IPS-20b (cell line): ENCODE results near the gene SCAF8.

ENCODE experiments used
- H3K27ac ChIP-seq: one replicate; pipeline ENCODE4 v1.5.1; 2013; ENCODE audit warnings: low read length
- H3K27me3 ChIP-seq: 2 replicates; pipeline ENCODE4 v1.6.1; 2013; ENCODE audit warnings: mild to moderate bottlenecking, low read length, inconsistent platforms; ENCODE audit not compliant: insufficient read depth
- H3K36me3 ChIP-seq: 2 replicates; pipeline ENCODE4 v1.6.1; 2013; ENCODE audit warnings: low read depth, mild to moderate bottlenecking, inconsistent platforms, low read length, moderate library complexity; ENCODE audit not compliant: insufficient read depth
- H3K4me1 ChIP-seq: 2 replicates; pipeline ENCODE4 v1.6.1; 2013; ENCODE audit warnings: mild to moderate bottlenecking, control low read depth, inconsistent platforms, low read length, moderate library complexity; ENCODE audit not compliant: insufficient read depth
- H3K4me3 ChIP-seq: 2 replicates; pipeline ENCODE4 v1.5.1; 2013; ENCODE audit warnings: mild to moderate bottlenecking, low read length, inconsistent platforms
- H3K9ac ChIP-seq: 2 replicates; pipeline ENCODE4 v1.6.1; 2013; ENCODE audit warnings: low read depth, mild to moderate bottlenecking, inconsistent platforms, low read length, moderate library complexity
- H3K9me3 ChIP-seq: 2 replicates; pipeline ENCODE4 v1.6.1; 2013; ENCODE audit warnings: mild to moderate bottlenecking, low read depth, low read length, inconsistent platforms; ENCODE audit not compliant: insufficient read depth

Gene SCAF8

DNA sequence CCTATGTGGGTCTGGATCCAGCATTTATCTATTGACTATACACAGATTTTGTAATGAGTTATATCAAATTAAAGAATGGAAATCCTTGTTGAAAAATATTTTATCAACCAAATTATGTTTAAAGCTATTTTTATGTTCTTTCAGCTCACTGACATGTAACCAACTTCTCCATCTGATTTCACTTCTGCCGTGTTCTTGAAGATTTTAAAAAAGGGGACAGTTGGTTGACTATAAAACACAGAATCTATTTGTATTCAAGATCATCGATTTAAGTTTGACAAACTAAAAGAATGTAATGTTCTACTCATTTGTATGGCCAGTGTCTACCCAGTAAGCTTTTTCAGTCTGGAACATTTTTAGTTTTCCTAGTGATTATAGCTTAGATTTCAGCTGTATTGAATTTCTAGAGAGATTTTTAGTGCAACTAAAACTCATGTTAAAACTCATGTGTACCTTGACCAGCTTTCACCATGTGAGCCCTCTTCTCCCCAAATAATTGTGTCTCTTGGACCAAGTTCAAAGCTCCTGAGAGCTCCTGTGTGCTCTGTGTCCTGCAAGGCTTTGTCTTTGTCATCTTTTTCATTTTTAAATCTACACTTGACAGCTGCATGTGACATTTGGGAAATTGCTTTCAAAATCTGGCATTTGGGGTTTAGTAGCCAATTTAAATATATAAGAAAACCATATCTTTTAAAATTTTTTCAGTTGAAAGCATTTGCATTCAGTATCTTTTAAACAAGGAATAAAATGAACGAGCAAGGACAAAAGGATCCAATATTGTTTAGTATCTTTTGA lies 143.5 kb downstream of the SCAF8 start:
- Histone ChIP-seq H3K4me1 (peaks cover 42% of the 10 kb centered on the region), H3K27ac (no peak overlapping the region), H3K27me3 (no peaks in the 10 kb centered on the region), H3K4me3 (no peak overlapping the region), H3K9ac (no peak overlapping the region), H3K9me3 (no peaks in the 10 kb centered on the region), H3K36me3 (no peaks in the 10 kb centered on the region)

DNA sequence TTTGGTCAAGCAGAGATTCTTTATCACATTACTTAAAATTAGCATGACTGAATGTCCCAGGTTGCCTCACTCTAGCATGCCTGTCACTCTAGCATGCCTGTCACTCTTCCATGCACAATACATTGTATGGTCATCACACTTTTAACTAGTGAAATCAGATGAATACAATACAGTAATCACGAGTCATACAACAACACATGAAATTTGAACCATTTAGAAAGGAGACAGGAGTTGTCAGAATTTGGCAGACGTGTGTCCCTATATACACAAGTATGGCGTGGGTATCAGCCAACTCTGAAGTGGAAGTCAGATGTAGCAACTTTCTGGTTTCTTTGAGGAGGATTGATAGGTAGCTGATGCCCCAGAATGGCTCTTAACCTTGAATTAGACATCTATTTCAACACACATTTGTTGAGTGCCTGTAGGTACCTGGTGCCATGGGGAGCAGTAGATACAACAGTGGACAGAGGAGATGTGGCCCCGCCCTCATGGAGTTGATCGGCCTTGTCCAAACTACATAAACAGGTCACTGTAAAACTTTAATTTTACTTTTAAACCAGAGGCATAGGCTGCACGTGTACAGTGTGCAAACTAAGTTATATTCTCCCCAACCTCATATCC lies 145.8 kb downstream of the SCAF8 start:
- Histone ChIP-seq H3K27me3 (no peaks in the 10 kb centered on the region), H3K4me1 (peaks cover 35% of the 10 kb centered on the region), H3K9me3 (no peaks in the 10 kb centered on the region), H3K36me3 (no peaks in the 10 kb centered on the region), H3K4me3 (no peak overlapping the region), H3K9ac (no peak overlapping the region), H3K27ac (no peak overlapping the region)

DNA sequence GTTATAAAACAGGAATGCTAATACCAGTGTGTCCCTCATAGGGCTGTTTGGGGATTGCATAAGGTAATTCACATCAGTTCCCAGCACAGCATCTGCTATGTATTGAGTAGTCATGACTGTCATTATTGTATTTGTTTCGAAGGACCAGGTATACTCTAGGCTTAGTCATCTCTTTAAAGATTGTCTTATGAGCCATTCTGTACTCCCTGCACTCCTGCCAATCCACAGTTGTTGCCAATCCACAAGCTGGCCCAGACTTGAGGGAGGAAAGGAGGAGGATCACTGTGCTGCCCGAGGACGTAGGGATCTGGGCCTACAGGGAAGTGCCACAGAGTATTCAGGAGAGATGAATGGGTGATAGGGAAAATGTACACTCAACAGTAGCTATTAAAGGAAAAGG lies 148.9 kb downstream of the SCAF8 start:
- Histone ChIP-seq H3K36me3 (no peaks in the 10 kb centered on the region), H3K27ac (no peak overlapping the region), H3K27me3 (no peaks in the 10 kb centered on the region), H3K9me3 (no peaks in the 10 kb centered on the region), H3K4me3 (no peak overlapping the region), H3K9ac (no peak overlapping the region), H3K4me1 (peaks cover 19% of the 10 kb centered on the region)
